WTC11 (cell line): ENCODE measurements around the gene TRIM26. TPM values are rescaled to one million over a fixed set of nuclear protein-coding genes. Genes with fewer than 3 reads are reported as not detected.

Source experiments
- ATAC-seq: fragments of 200-7000 bp; cut with Tn5 transposase; 2 replicates; pipeline ENCODE4 v1.10.0; 2021; ENCODE audit warnings: mild to moderate bottlenecking, moderate library complexity
- CTCF ChIA-PET: fragments of 300-600 bp; sonication (Branson Sonifier 250); formaldehyde crosslinking; loops from one replicate; lab custom pipeline; 2021; ENCODE audit warnings: antibody characterized with exemption; lab: Charles Lee
- POLR2A ChIA-PET: fragments of 350-600 bp; sonication (Branson Sonifier 250); formaldehyde crosslinking; loops from one replicate; lab custom pipeline; 2021; ENCODE audit warnings: antibody characterized with exemption; lab: Charles Lee
- DNase-seq: peaks from one replicate; pipeline ENCODE4 v3.0.0; 2021; ENCODE audit warnings: low spot score
- H3K27ac Mint-ChIP-seq: 2 replicates; pipeline ENCODE4 v1.8.0; 2021; ENCODE audit warnings: mixed read lengths
- H3K27me3 Mint-ChIP-seq: 2 replicates; pipeline ENCODE4 v1.8.0; 2021; ENCODE audit warnings: low read depth, mild to moderate bottlenecking, moderate library complexity, mixed read lengths
- H3K36me3 Mint-ChIP-seq: 2 replicates; pipeline ENCODE4 v1.8.0; 2021; ENCODE audit warnings: mixed read lengths
- H3K4me1 Mint-ChIP-seq: 2 replicates; pipeline ENCODE4 v1.8.0; 2022; ENCODE audit warnings: mixed read lengths
- H3K4me3 Mint-ChIP-seq: 2 replicates; pipeline ENCODE4 v1.8.0; 2021; ENCODE audit warnings: mild to moderate bottlenecking, moderate library complexity, mixed read lengths
- H3K9me3 Mint-ChIP-seq: 2 replicates; pipeline ENCODE4 v1.8.0; 2021; ENCODE audit warnings: mixed read lengths
- AFF4 ChIP-seq: sonication (generic); formaldehyde crosslinking; IDR thresholded peaks from 2 replicates; pipeline ENCODE4 v1.8.1; 2023; ENCODE audit warnings: mild to moderate bottlenecking, missing genetic modification reagents, borderline replicate concordance
- ATF1 ChIP-seq: sonication (generic); formaldehyde crosslinking; IDR thresholded peaks from 2 replicates; pipeline ENCODE4 v1.8.1; 2023; ENCODE audit warnings: mild to moderate bottlenecking, moderate library complexity, missing genetic modification reagents
- ATF3 ChIP-seq: sonication (generic); formaldehyde crosslinking; conservative IDR thresholded peaks from 2 replicates; pipeline ENCODE4 v1.8.1; 2022; ENCODE audit warnings: mild to moderate bottlenecking, missing genetic modification reagents
- CBFB ChIP-seq: sonication (generic); formaldehyde crosslinking; IDR thresholded peaks from 2 replicates; pipeline ENCODE4 v1.8.1; 2022; ENCODE audit warnings: mild to moderate bottlenecking, low read depth, missing genetic modification reagents
- CTCF ChIP-seq: fragments of 200-600 bp; IDR thresholded peaks from 2 replicates; pipeline ENCODE4 v1.8.0; 2022; ENCODE audit warnings: antibody characterized with exemption
- FOXJ3 ChIP-seq: sonication (generic); formaldehyde crosslinking; IDR thresholded peaks from 2 replicates; pipeline ENCODE4 v1.9.0; 2021; ENCODE audit warnings: missing genetic modification reagents, mild to moderate bottlenecking, borderline replicate concordance
- GABPB1 ChIP-seq: sonication (generic); formaldehyde crosslinking; IDR thresholded peaks from 2 replicates; pipeline ENCODE4 v1.8.1; 2023; ENCODE audit warnings: mild to moderate bottlenecking, missing genetic modification reagents
- MXD4 ChIP-seq: fragments of 250-450 bp; sonication (Bioruptor Pico); IDR thresholded peaks from 2 replicates; pipeline ENCODE4 v1.8.0; 2021; ENCODE audit warnings: mild to moderate bottlenecking, moderate library complexity, borderline replicate concordance
- OVOL2 ChIP-seq: fragments of 250-450 bp; sonication (Bioruptor Pico); IDR thresholded peaks from 2 replicates; pipeline ENCODE4 v1.9.0; 2021; ENCODE audit warnings: mild to moderate bottlenecking, borderline replicate concordance
- PRRX2 ChIP-seq: fragments of 250-450 bp; sonication (Bioruptor Pico); IDR thresholded peaks from 2 replicates; pipeline ENCODE4 v1.8.0; 2021; ENCODE audit warnings: mild to moderate bottlenecking
- SOX15 ChIP-seq: fragments of 250-450 bp; sonication (Bioruptor Pico); IDR thresholded peaks from 2 replicates; pipeline ENCODE4 v1.9.0; 2021; ENCODE audit warnings: mild to moderate bottlenecking
- TP53 ChIP-seq: sonication (generic); formaldehyde crosslinking; IDR thresholded peaks from 2 replicates; pipeline ENCODE4 v1.8.1; 2023; ENCODE audit warnings: mild to moderate bottlenecking, missing genetic modification reagents
- ZBTB21 ChIP-seq: sonication (generic); formaldehyde crosslinking; IDR thresholded peaks from 2 replicates; pipeline ENCODE4 v1.8.1; 2023; ENCODE audit warnings: mild to moderate bottlenecking, missing genetic modification reagents, borderline replicate concordance
- ZNF317 ChIP-seq: sonication (generic); formaldehyde crosslinking; IDR thresholded peaks from 2 replicates; pipeline ENCODE4 v1.8.1; 2023; ENCODE audit warnings: low read depth, mild to moderate bottlenecking, moderate library complexity, missing genetic modification reagents, borderline replicate concordance
- ZNF416 ChIP-seq: fragments of 250-450 bp; sonication (Bioruptor Pico); IDR thresholded peaks from 2 replicates; pipeline ENCODE4 v1.9.0; 2021; ENCODE audit warnings: mild to moderate bottlenecking, inconsistent platforms
- total RNA-seq: library from RNA; stranded (reverse); gene quantifications from 3 replicates; pipeline ENCODE4 v1.2.3, GENCODE V29; 2021
- TF ChIP-seq, protein P1 (sequence below): sonication (generic); formaldehyde crosslinking; IDR thresholded peaks from 2 replicates; pipeline ENCODE4 v1.8.1; 2022; ENCODE audit warnings: mild to moderate bottlenecking, missing genetic modification reagents, moderate library complexity, borderline replicate concordance

Gene TRIM26
- total RNA-seq, 1 experiment from 2014 or later: 27.7 TPM

GRCh38 chr6:30154061-30154460 is 59.1 kb downstream of the TRIM26 start:
- no peak overlapping the region for H3K27ac Mint-ChIP-seq

GRCh38 chr6:30152910-30153610 is 60.1 kb downstream of the TRIM26 start:
- POLR2A ChIA-PET: no interaction called here
- peaks cover 23% of the 10 kb centered on the region for H3K27me3 Mint-ChIP-seq
- CTCF ChIA-PET: interaction anchor here (1.8 to 3.0 kb wide), 2 partner anchors 22 to 49 kb away, joined by 13 read pairs; no protein-coding TSS in a partner anchor
- H3K4me3 Mint-ChIP-seq: no peak overlapping the region
- no peak for DNase-seq
- no peaks in the 10 kb centered on the region for H3K36me3 Mint-ChIP-seq
- TF ChIP-seq ZNF317 (CRISPR knock-in tag) (no peak), ATF1 (CRISPR knock-in tag) (no peak), ZBTB21 (CRISPR knock-in tag) (no peak)
- H3K4me1 Mint-ChIP-seq: no peaks in the 10 kb centered on the region
- H3K27ac Mint-ChIP-seq: no peak overlapping the region
- no peaks in the 10 kb centered on the region for H3K9me3 Mint-ChIP-seq
- ATAC-seq: no peak

More at GRCh38 chr6:30154061-30154460, 59.1 kb downstream of the TRIM26 start:
- no peak for ATAC-seq
- POLR2A ChIA-PET: interaction anchor here (0.5 kb wide), 1 partner anchor 27 kb away, joined by 8 read pairs; no protein-coding TSS in a partner anchor
- no peaks in the 10 kb centered on the region for H3K36me3 Mint-ChIP-seq
- H3K4me1 Mint-ChIP-seq: no peaks in the 10 kb centered on the region
- TF ChIP-seq TP53 (CRISPR knock-in tag): no peak
- TF ChIP-seq AFF4 (CRISPR knock-in tag): no peak
- TF ChIP-seq, protein P1, sequence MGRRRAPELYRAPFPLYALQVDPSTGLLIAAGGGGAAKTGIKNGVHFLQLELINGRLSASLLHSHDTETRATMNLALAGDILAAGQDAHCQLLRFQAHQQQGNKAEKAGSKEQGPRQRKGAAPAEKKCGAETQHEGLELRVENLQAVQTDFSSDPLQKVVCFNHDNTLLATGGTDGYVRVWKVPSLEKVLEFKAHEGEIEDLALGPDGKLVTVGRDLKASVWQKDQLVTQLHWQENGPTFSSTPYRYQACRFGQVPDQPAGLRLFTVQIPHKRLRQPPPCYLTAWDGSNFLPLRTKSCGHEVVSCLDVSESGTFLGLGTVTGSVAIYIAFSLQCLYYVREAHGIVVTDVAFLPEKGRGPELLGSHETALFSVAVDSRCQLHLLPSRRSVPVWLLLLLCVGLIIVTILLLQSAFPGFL (CRISPR knock-in tag): no peak
- no peak for TF ChIP-seq CTCF
- TF ChIP-seq PRRX2: no peak
- TF ChIP-seq ATF3 (CRISPR knock-in tag): no peak
- no peak for TF ChIP-seq MXD4 (CRISPR knock-in tag)
- TF ChIP-seq FOXJ3 (CRISPR knock-in tag): no peak
- TF ChIP-seq CBFB (CRISPR knock-in tag): no peak
- TF ChIP-seq ZNF416 (CRISPR knock-in tag): no peak
- TF ChIP-seq SOX15 (CRISPR knock-in tag): no peak
- no peak for TF ChIP-seq OVOL2 (CRISPR knock-in tag)
- no peak for TF ChIP-seq GABPB1
- TF ChIP-seq, all 79 proteins: peak for 0
- no peaks in the 10 kb centered on the region for H3K9me3 Mint-ChIP-seq
- peaks cover 30% of the 10 kb centered on the region for H3K27me3 Mint-ChIP-seq
- no peak for DNase-seq
- H3K4me3 Mint-ChIP-seq: no peak overlapping the region
- CTCF ChIA-PET: interaction anchor here (1.4 to 3.0 kb wide), 3 partner anchors 23 to 204 kb away, joined by 5 to 13 read pairs (median 13); no protein-coding TSS in a partner anchor
